ENCODE measurements around the gene C1QL3.

GRCh38 chr10:16527452-16527851 is 5.8 kb upstream of the C1QL3 start:
- TF ChIP-seq POLR2A (IDR thresholded peaks at IDR 0.05) (no peak), CTCF (IDR thresholded peaks at IDR 0.05) (no peak)

Data from thyroid gland (tissue), 4 donors.